ENCODE measurements around the gene TSPOAP1. TPM values are rescaled to one million over a fixed set of nuclear protein-coding genes. Genes with fewer than 3 reads are reported as not detected.
A peak's percentile ranks its signal among the peaks of the same experiment; 100 is the strongest.

Gene TSPOAP1
- total RNA-seq, 2 experiments from 2014 or later = 13.7 to 15.4 TPM

GRCh38 chr17:58312829-58313228, 15.8 kb downstream of the TSPOAP1 start:
- H3K4me1 Mint-ChIP-seq = peaks cover 7% of the 10 kb centered on the region
- no peak overlapping the region for H3K4me3 Mint-ChIP-seq
- H3K27ac Mint-ChIP-seq = no peak overlapping the region
- no peak for DNase-seq
- H3K36me3 Mint-ChIP-seq = no peaks in the 10 kb centered on the region
- no peaks in the 10 kb centered on the region for H3K27me3 Mint-ChIP-seq
- no peaks in the 10 kb centered on the region for H3K9me3 Mint-ChIP-seq

GRCh38 chr17:58312021-58312630, 16.5 kb downstream of the TSPOAP1 start:
- Mint-ChIP-seq H3K9me3 (no peaks in the 10 kb centered on the region), H3K36me3 (no peaks in the 10 kb centered on the region), H3K4me1 (no peaks in the 10 kb centered on the region), H3K27ac (no peak overlapping the region), H3K4me3 (no peak overlapping the region), H3K27me3 (no peaks in the 10 kb centered on the region)
- no peak for DNase-seq

- Mint-ChIP-seq H3K4me1 (no peaks in the 10 kb centered on the region), H3K36me3 (no peaks in the 10 kb centered on the region), H3K27ac (no peak overlapping the region), H3K27me3 (no peaks in the 10 kb centered on the region), H3K4me3 (no peak overlapping the region), H3K9me3 (no peaks in the 10 kb centered on the region)
- DNase-seq = no peak
Observed at GRCh38 chr17:58311429-58311894, 17.1 kb downstream of the TSPOAP1 start.

- Mint-ChIP-seq H3K4me3 (no peak overlapping the region), H3K4me1 (no peaks in the 10 kb centered on the region), H3K36me3 (no peaks in the 10 kb centered on the region), H3K9me3 (no peaks in the 10 kb centered on the region), H3K27ac (no peak overlapping the region), H3K27me3 (no peaks in the 10 kb centered on the region)
- DNase-seq = no peak
Observed at GRCh38 chr17:58310511-58311428, 17.8 kb downstream of the TSPOAP1 start.

GRCh38 chr17:58309918-58310259, 18.7 kb downstream of the TSPOAP1 start:
- H3K36me3 Mint-ChIP-seq = no peaks in the 10 kb centered on the region
- H3K4me3 Mint-ChIP-seq = no peak overlapping the region
- no peaks in the 10 kb centered on the region for H3K4me1 Mint-ChIP-seq
- no peak for DNase-seq
- no peak overlapping the region for H3K27ac Mint-ChIP-seq
- H3K9me3 Mint-ChIP-seq = no peaks in the 10 kb centered on the region
- no peaks in the 10 kb centered on the region for H3K27me3 Mint-ChIP-seq

- H3K27ac Mint-ChIP-seq = no peak overlapping the region
- no peaks in the 10 kb centered on the region for H3K27me3 Mint-ChIP-seq
- H3K9me3 Mint-ChIP-seq = no peaks in the 10 kb centered on the region
- H3K4me1 Mint-ChIP-seq = peaks cover 2% of the 10 kb centered on the region
- no peak for DNase-seq
- peaks cover under 1% of the 10 kb centered on the region for H3K36me3 Mint-ChIP-seq
- no peak overlapping the region for H3K4me3 Mint-ChIP-seq
Observed at GRCh38 chr17:58308985-58309917, 19.3 kb downstream of the TSPOAP1 start.

GRCh38 chr17:58308173-58308984, 20.2 kb downstream of the TSPOAP1 start:
- DNase-seq = no peak
- peaks cover 2% of the 10 kb centered on the region for H3K36me3 Mint-ChIP-seq
- no peaks in the 10 kb centered on the region for H3K27me3 Mint-ChIP-seq
- no peak overlapping the region for H3K27ac Mint-ChIP-seq
- peaks cover 4% of the 10 kb centered on the region for H3K4me1 Mint-ChIP-seq
- no peaks in the 10 kb centered on the region for H3K9me3 Mint-ChIP-seq
- no peak overlapping the region for H3K4me3 Mint-ChIP-seq

- H3K4me1 Mint-ChIP-seq = peaks cover 4% of the 10 kb centered on the region
- no peak overlapping the region for H3K4me3 Mint-ChIP-seq
- DNase-seq = no peak
- H3K27me3 Mint-ChIP-seq = no peaks in the 10 kb centered on the region
- no peak overlapping the region for H3K27ac Mint-ChIP-seq
- peaks cover 5% of the 10 kb centered on the region for H3K36me3 Mint-ChIP-seq
- H3K9me3 Mint-ChIP-seq = no peaks in the 10 kb centered on the region
Observed at GRCh38 chr17:58307468-58308172, 21.0 kb downstream of the TSPOAP1 start.

GRCh38 chr17:58306131-58306951, 22.3 kb downstream of the TSPOAP1 start:
- DNase-seq = no peak
- Mint-ChIP-seq H3K27me3 (no peaks in the 10 kb centered on the region), H3K27ac (no peak overlapping the region), H3K9me3 (no peaks in the 10 kb centered on the region), H3K4me3 (no peak overlapping the region), H3K36me3 (peaks cover 5% of the 10 kb centered on the region), H3K4me1 (peaks cover 4% of the 10 kb centered on the region)

- H3K27ac Mint-ChIP-seq = no peak overlapping the region
- DNase-seq = no peak
- no peak overlapping the region for H3K4me3 Mint-ChIP-seq
- H3K4me1 Mint-ChIP-seq = peaks cover 4% of the 10 kb centered on the region
- peaks cover 5% of the 10 kb centered on the region for H3K36me3 Mint-ChIP-seq
- no peaks in the 10 kb centered on the region for H3K27me3 Mint-ChIP-seq
- no peaks in the 10 kb centered on the region for H3K9me3 Mint-ChIP-seq
Observed at GRCh38 chr17:58305626-58306025, 23.0 kb downstream of the TSPOAP1 start.

- H3K27me3 Mint-ChIP-seq = no peaks in the 10 kb centered on the region
- H3K4me1 Mint-ChIP-seq = peaks cover 4% of the 10 kb centered on the region
- DNase-seq = no peak
- H3K27ac Mint-ChIP-seq = no peak overlapping the region
- no peaks in the 10 kb centered on the region for H3K9me3 Mint-ChIP-seq
- H3K36me3 Mint-ChIP-seq = peaks cover 5% of the 10 kb centered on the region
- H3K4me3 Mint-ChIP-seq = no peak overlapping the region
Observed at GRCh38 chr17:58304750-58305486, 23.7 kb downstream of the TSPOAP1 start.

- H3K27ac Mint-ChIP-seq = no peak overlapping the region
- DNase-seq = peak; percentile 65
Observed at GRCh38 chr17:58303971-58304749, 24.4 kb downstream of the TSPOAP1 start.

More at GRCh38 chr17:58303971-58304749, 24.4 kb downstream of the TSPOAP1 start:
- Mint-ChIP-seq H3K36me3 (peaks cover 5% of the 10 kb centered on the region), H3K4me3 (no peak overlapping the region), H3K9me3 (no peaks in the 10 kb centered on the region), H3K27me3 (no peaks in the 10 kb centered on the region), H3K4me1 (peaks cover 4% of the 10 kb centered on the region)

Measured in activated naive CD8-positive, alpha-beta T cell treated with anti-CD3 and anti-CD28 coated beads for 36 hours (primary cell).